Left colon (tissue), 2 donors: ENCODE data around the gene STAT4. TPM values are rescaled to one million over a fixed set of nuclear protein-coding genes. Genes with fewer than 3 reads are reported as not detected.

ENCODE experiments used
- ATAC-seq: fragments of 200-7000 bp; cut with Tn5 transposase; one replicate; pipeline ENCODE4 v1.9.1; 2020; ENCODE audit warnings: mild to moderate bottlenecking, moderate library complexity
- DNase-seq, 2 donors: peaks; one replicate each; pipeline ENCODE4 v3.0.0-alpha.2; 2020
- intact Hi-C, 2 donors: fragments of 100-400 bp; cut with DNase I in 1 of 2; cut with micrococcal nuclease in 1 of 2; formaldehyde crosslinking; loops; one replicate each; pipeline versions ENCODE4 v1.11.2 to v1.14.0; 2022; cut with DNase I, micrococcal nuclease
- long read RNA-seq: library from polyadenylated mRNA; unstranded; transcript quantifications from one replicate; pipeline ENCODE4 v2.0.0, GENCODE V29; 2021
- total RNA-seq, 2 donors: library from RNA; stranded (reverse); fragmentation: NEBNext Ultra II Directional; extraction: Animal tissue kit (Norgen Biotek cat#: 25700); gene quantifications; one replicate each; pipeline ENCODE4 v1.2.1, GENCODE V29; 2021
- donor health status: DM: no; HTN: no; CAD: no.
- donor health status: DM: yes; HTN: yes; CAD: no.

The STAT4 gene
- total RNA-seq, result 1 to 10 TPM; 1.7 to 2.3 TPM
- long read RNA-seq, result 0 reads

- ATAC-seq, result peak; percentile 86
Measured at GRCh38 chr2:191150600-191151330, at the start of gene STAT4. Gene STAT4, minus strand, starts transcription at chr2:191150994. Its CDS starts 2,791 bp downstream, at chr2:191148203.

GRCh38 chr2:191199929-191200512 lies 49.2 kb upstream of the STAT4 start:
- ATAC-seq, result no peak
- intact Hi-C loops, result no loop called here
- no peak for DNase-seq

More at GRCh38 chr2:191150600-191151330, at the start of gene STAT4:
- intact Hi-C loops, result no loop called here
- peak; percentile 59 to 67 for DNase-seq

- intact Hi-C loops, result no loop called here
- ATAC-seq, result no peak
Measured at GRCh38 chr2:191198271-191198670, 47.5 kb upstream of the STAT4 start.

GRCh38 chr2:191197096-191197495 lies 46.3 kb upstream of the STAT4 start:
- intact Hi-C loops, result no loop called here
- no peak for DNase-seq
- ATAC-seq, result no peak

More at GRCh38 chr2:191198271-191198670, 47.5 kb upstream of the STAT4 start:
- DNase-seq, result no peak

- DNase-seq (no peak), ATAC-seq (no peak)
- intact Hi-C loops, result no loop called here
Measured at GRCh38 chr2:191195021-191195420, 44.2 kb upstream of the STAT4 start.

GRCh38 chr2:191190861-191191552 lies 40.2 kb upstream of the STAT4 start:
- DNase-seq (no peak), ATAC-seq (no peak)
- intact Hi-C loops, result no loop called here

GRCh38 chr2:191190435-191190834 lies 39.6 kb upstream of the STAT4 start:
- intact Hi-C loops, result no loop called here
- ATAC-seq (no peak), DNase-seq (no peak)

- intact Hi-C loops, result no loop called here
- ATAC-seq (peak; percentile 28), DNase-seq (no peak)
Measured at GRCh38 chr2:191189112-191189635, 38.4 kb upstream of the STAT4 start.

- ATAC-seq (no peak), DNase-seq (no peak)
- intact Hi-C loops, result no loop called here
Measured at GRCh38 chr2:191188550-191189093, 37.8 kb upstream of the STAT4 start.

- intact Hi-C loops, result no loop called here
- ATAC-seq, result no peak
Measured at GRCh38 chr2:191187105-191187829, 36.5 kb upstream of the STAT4 start.

GRCh38 chr2:191184457-191184856 lies 33.7 kb upstream of the STAT4 start:
- intact Hi-C loops, result no loop called here
- ATAC-seq (no peak), DNase-seq (no peak)

More at GRCh38 chr2:191187105-191187829, 36.5 kb upstream of the STAT4 start:
- DNase-seq, result no peak

GRCh38 chr2:191183516-191183915 lies 32.7 kb upstream of the STAT4 start:
- ATAC-seq (no peak), DNase-seq (no peak)
- intact Hi-C loops, result no loop called here

GRCh38 chr2:191183081-191183480 lies 32.3 kb upstream of the STAT4 start:
- intact Hi-C loops, result no loop called here
- peak; percentile 29 for ATAC-seq

GRCh38 chr2:191180713-191181112 lies 29.9 kb upstream of the STAT4 start:
- DNase-seq (no peak), ATAC-seq (no peak)
- intact Hi-C loops, result no loop called here

More at GRCh38 chr2:191183081-191183480, 32.3 kb upstream of the STAT4 start:
- DNase-seq, result no peak

- DNase-seq, result no peak
- no peak for ATAC-seq
- intact Hi-C loops, result no loop called here
Measured at GRCh38 chr2:191180276-191180675, 29.5 kb upstream of the STAT4 start.

- ATAC-seq, result peak; percentile 9
- intact Hi-C loops, result no loop called here
- DNase-seq, result no peak
Measured at GRCh38 chr2:191178806-191179514, 28.2 kb upstream of the STAT4 start.

GRCh38 chr2:191177751-191178736 lies 27.2 kb upstream of the STAT4 start:
- peak; percentile 77 for ATAC-seq
- intact Hi-C loops, result no loop called here
- no peak for DNase-seq
